ENCODE data around the gene BANK1.

DNA sequence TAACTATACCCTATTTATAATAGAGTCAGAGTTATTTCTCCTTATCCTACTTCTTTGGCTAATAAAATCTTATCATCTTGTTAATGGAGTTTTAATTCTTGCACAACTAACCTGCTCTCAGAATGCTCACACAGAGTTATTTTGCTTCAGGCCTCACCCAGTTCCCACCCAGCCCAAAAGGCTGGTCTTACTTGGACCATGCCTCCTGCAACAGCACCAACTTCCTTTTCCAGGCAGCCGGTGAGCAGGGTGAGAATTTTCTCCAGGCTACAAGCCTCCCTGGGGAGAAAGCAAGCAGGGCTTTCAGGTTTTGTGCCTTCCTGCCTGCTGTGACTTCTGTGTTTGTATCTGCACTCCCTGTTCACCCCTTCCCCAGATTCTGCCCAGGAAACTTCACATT lies 29.1 kb upstream of the BANK1 start:
- no peak for TF ChIP-seq TAF1 (IDR thresholded peaks at IDR 0.05; ENCODE audit: borderline replicate concordance, low read depth, low read length)
- TF ChIP-seq, protein P1, sequence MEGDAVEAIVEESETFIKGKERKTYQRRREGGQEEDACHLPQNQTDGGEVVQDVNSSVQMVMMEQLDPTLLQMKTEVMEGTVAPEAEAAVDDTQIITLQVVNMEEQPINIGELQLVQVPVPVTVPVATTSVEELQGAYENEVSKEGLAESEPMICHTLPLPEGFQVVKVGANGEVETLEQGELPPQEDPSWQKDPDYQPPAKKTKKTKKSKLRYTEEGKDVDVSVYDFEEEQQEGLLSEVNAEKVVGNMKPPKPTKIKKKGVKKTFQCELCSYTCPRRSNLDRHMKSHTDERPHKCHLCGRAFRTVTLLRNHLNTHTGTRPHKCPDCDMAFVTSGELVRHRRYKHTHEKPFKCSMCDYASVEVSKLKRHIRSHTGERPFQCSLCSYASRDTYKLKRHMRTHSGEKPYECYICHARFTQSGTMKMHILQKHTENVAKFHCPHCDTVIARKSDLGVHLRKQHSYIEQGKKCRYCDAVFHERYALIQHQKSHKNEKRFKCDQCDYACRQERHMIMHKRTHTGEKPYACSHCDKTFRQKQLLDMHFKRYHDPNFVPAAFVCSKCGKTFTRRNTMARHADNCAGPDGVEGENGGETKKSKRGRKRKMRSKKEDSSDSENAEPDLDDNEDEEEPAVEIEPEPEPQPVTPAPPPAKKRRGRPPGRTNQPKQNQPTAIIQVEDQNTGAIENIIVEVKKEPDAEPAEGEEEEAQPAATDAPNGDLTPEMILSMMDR (IDR thresholded peaks at IDR 0.05) = no peak
- TF ChIP-seq SMC3 (IDR thresholded peaks at IDR 0.05; ENCODE audit: low read depth, low read length) = no peak
- no peak for TF ChIP-seq EP300 (IDR thresholded peaks at IDR 0.05; ENCODE audit: borderline replicate concordance in 1 of 2, low read depth in 1 of 2, low read length in 1 of 2)
- TF ChIP-seq GATA2 (CRISPR knock-in tag; IDR thresholded peaks at IDR 0.05) = no peak
- no peak for TF ChIP-seq ELF1 (IDR thresholded peaks at IDR 0.05)
- no peak for TF ChIP-seq YY1 (IDR thresholded peaks at IDR 0.05; ENCODE audit: low read depth)
- no peak for TF ChIP-seq MXI1 (IDR thresholded peaks at IDR 0.05; ENCODE audit: low read depth, low read length)
- no peak for TF ChIP-seq TEAD4 (IDR thresholded peaks at IDR 0.05; ENCODE audit: borderline replicate concordance, insufficient read depth)
- TF ChIP-seq, protein P2, sequence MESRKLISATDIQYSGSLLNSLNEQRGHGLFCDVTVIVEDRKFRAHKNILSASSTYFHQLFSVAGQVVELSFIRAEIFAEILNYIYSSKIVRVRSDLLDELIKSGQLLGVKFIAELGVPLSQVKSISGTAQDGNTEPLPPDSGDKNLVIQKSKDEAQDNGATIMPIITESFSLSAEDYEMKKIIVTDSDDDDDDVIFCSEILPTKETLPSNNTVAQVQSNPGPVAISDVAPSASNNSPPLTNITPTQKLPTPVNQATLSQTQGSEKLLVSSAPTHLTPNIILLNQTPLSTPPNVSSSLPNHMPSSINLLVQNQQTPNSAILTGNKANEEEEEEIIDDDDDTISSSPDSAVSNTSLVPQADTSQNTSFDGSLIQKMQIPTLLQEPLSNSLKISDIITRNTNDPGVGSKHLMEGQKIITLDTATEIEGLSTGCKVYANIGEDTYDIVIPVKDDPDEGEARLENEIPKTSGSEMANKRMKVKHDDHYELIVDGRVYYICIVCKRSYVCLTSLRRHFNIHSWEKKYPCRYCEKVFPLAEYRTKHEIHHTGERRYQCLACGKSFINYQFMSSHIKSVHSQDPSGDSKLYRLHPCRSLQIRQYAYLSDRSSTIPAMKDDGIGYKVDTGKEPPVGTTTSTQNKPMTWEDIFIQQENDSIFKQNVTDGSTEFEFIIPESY (IDR thresholded peaks at IDR 0.05; ENCODE audit: borderline replicate concordance, low read depth) = no peak
- TF ChIP-seq JUND (IDR thresholded peaks at IDR 0.05) = no peak
- TF ChIP-seq, protein P3, sequence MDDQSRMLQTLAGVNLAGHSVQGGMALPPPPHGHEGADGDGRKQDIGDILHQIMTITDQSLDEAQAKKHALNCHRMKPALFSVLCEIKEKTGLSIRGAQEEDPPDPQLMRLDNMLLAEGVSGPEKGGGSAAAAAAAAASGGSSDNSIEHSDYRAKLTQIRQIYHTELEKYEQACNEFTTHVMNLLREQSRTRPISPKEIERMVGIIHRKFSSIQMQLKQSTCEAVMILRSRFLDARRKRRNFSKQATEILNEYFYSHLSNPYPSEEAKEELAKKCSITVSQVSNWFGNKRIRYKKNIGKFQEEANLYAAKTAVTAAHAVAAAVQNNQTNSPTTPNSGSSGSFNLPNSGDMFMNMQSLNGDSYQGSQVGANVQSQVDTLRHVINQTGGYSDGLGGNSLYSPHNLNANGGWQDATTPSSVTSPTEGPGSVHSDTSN (IDR thresholded peaks at IDR 0.05) = no peak
- no peak for TF ChIP-seq RFX5 (IDR thresholded peaks at IDR 0.05; ENCODE audit: low read length)
